HG02943 (cell line): ENCODE results near the gene HIVEP3.

Source experiments
- ATAC-seq: cut with Tn5 transposase; IDR thresholded peaks from one replicate; pipeline ENCODE4 v1.9.1; 2021; ENCODE audit warnings: mild to moderate bottlenecking, low read depth, moderate library complexity; ENCODE audit not compliant: unreplicated experiment

HIVEP3 gene

DNA sequence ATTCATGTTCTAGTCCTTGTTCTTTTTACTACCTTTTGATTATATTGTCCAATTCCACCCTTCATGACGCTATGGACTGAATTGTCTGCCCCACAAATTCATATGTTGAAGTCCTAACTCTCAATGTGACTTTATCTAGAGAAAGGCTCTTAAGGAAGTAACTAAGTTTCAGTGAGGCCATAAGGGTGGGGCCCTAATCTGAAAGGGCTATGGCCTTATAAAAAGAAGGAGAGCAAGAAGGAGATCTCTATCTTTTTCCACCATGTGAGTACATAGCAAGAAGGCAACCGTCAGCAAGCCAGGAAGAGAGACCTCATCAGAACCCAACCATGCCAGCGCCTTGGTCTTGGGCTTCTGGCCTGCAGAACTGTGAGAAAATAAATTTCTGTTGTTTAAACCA, 95.9 kb downstream of the HIVEP3 start:
- no peak for ATAC-seq

- no peak for ATAC-seq
Observed at GRCh38 chr1:41819843-41820242, 98.9 kb downstream of the HIVEP3 start.

GRCh38 chr1:41819069-41819468, 99.7 kb downstream of the HIVEP3 start:
- no peak for ATAC-seq

- no peak for ATAC-seq
Observed at GRCh38 chr1:41816061-41816460, 102.7 kb downstream of the HIVEP3 start.

GRCh38 chr1:41813755-41814745, 104.7 kb downstream of the HIVEP3 start:
- no peak for ATAC-seq

GRCh38 chr1:41813226-41813625, 105.5 kb downstream of the HIVEP3 start:
- ATAC-seq = no peak

DNA sequence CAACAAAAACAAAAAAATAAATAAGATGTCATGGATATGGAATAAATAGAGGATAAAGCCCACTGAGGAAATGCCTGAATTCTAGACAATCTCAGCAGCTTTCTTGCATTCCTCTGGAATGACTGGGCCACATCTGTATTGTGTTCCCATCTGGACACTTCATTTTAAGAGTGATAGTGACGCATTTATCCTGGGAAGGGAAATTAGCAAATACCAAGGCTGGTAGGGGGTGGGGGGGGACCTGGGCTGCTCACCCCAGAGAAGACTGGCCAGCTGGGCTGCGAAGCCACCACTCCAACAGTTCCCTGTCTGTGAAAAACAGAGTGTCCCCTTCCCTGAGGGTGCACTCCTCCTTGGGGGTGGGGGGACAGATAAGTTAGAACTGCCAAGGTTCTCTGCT, 106.3 kb downstream of the HIVEP3 start:
- no peak for ATAC-seq

GRCh38 chr1:41812051-41812450, 106.7 kb downstream of the HIVEP3 start:
- no peak for ATAC-seq

- no peak for ATAC-seq
Observed at GRCh38 chr1:41811051-41811795, 107.5 kb downstream of the HIVEP3 start.

DNA sequence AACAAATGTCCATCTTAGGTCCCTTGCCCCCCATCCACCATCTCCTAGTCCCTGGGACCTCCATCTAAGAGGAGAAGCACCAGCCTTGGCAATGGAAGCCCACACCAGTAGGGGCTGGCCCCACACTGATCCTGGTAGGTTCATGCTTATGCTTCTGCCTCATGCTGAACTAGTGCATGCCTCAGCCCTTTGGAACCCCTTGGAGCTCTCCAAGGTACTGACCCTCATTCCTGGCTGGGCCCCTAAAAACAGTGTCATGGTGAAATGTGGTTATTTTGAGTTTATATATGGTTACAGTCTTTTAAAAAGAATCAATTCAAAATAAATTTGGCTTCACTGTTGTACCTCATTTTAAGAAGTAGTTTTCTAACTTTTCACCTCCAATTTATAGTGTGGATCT, 108.3 kb downstream of the HIVEP3 start:
- ATAC-seq = no peak

- ATAC-seq = no peak
Observed at GRCh38 chr1:41809692-41810091, 109.0 kb downstream of the HIVEP3 start.

DNA sequence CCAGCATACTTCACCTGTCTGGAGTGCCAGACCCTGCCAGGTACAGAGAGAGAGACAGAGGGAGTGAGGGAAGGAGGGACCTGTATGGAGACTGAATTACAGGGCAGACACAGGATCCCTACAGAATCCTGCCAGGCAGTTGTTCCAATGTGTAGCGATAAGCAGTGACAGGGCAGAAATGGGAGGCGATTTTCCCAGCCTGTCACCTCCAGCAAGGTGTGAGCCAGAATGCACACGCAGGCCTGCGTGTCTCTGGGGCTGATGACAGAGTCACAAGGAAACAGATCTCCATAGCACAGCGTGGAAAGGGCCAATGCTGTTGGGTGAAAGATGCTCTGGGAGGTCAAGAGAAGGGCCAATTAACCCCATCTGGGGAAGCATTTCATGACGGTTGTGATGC, 111.3 kb downstream of the HIVEP3 start:
- no peak for ATAC-seq

DNA sequence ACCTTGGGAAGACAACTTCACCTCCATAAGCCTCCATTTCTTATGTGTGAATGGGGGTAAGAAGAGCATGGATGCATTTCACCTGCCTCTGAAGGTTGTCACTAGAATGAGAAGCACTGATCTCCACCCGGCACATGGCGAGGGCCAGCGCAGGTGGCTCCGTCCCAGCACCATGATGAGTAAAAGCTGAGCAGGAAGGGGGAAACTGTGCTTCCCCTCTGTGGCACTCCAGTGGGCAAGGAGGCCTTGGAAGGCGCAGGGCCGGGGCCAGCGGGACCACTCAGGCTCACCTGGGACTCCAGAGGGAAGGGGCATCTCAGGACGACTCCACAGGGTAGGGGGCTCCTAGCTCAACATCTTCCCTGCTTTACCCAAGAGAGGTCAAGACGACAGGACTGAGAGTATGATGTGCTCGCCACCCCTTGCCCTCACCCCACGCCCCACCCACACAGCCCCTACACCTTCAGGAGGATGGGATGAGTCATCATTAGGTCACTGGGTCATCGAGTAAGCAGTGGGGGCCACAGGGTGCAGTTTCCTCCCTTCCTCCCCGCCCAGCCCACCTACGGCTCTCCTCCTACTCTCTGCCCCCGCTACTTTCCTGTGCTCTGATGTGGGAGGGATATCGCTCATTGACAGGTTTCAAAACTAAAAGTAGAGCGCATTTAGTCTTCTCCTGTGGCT, 112.1 kb downstream of the HIVEP3 start:
- ATAC-seq = no peak

GRCh38 chr1:41805771-41806471, 112.8 kb downstream of the HIVEP3 start:
- no peak for ATAC-seq

DNA sequence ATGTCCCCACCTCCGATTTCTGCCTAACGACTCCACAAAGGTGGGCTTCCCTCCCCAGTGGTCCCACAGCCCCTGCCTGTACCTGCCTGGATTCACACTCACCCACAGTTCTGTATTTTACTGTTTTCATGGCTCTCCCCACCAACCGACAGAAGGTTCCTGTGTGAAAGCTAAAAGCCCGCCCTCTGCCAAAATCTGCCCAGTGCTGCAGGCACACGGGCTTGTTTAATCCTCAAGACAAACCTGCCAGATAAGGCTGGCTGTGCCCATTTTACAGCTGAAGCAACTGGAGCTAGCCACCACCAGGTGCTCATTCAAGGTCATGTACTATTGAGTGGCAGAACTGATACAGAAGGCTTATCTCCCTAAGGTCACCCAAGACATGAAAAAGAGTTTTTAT, 114.5 kb downstream of the HIVEP3 start:
- ATAC-seq = no peak

GRCh38 chr1:41803656-41804055, 115.1 kb downstream of the HIVEP3 start:
- ATAC-seq = no peak

- no peak for ATAC-seq
Observed at GRCh38 chr1:41802532-41803501, 115.9 kb downstream of the HIVEP3 start.

DNA sequence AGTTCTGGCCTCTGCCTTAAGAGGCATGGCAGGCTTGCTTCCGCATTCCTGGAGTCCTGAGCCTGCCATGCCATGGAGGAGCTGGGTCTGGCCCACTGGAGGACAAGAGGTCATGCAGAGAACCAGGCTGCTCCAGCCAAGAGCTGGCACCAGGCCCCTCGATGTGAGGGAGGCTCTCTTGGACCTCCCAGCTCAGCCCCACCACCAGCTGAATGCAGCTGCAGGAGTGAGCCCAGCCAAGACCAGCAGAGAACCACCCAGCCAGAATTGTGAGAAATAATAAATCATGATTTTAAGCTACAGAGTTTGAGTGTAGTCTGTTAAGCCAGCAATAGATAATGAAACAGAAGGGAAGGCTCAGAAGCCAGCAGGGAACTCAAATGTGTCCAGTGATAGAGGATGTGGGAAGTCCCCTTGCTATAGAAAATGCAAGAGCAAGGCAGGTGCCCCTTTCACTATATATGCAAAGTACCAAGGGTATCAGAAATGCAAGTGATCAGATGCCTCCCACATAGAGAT, 118.4 kb downstream of the HIVEP3 start:
- ATAC-seq = peak; percentile 50

GRCh38 chr1:41799723-41800122, 119.0 kb downstream of the HIVEP3 start:
- no peak for ATAC-seq
